ENCODE results near the gene PLEKHF1. TPM values are rescaled to one million over a fixed set of nuclear protein-coding genes. Genes with fewer than 3 reads are reported as not detected.

Gene PLEKHF1
- total RNA-seq, 1 donor from 2014 or later = 11.3 TPM

- peak; percentile 99 for DNase-seq (ENCODE audit: low spot score)
- peak; percentile 75 for ATAC-seq
These were observed 11.3 kb downstream of the PLEKHF1 start for GRCh38 chr19:29676586-29676985.

- DNase-seq (ENCODE audit: low spot score) (no peak), ATAC-seq (no peak)
These were observed 11.9 kb downstream of the PLEKHF1 start for GRCh38 chr19:29677001-29677817.

- ATAC-seq = peak; percentile 73
- DNase-seq (ENCODE audit: low spot score) = peak; percentile 97
These were observed 13.3 kb downstream of the PLEKHF1 start for GRCh38 chr19:29678484-29679106.

- ATAC-seq (no peak), DNase-seq (ENCODE audit: low spot score) (no peak)
These were observed 14.4 kb downstream of the PLEKHF1 start for GRCh38 chr19:29679598-29680210.

GRCh38 chr19:29680447-29680846 lies 15.2 kb downstream of the PLEKHF1 start:
- DNase-seq (ENCODE audit: low spot score) = no peak
- ATAC-seq = no peak

GRCh38 chr19:29680937-29681336 lies 15.7 kb downstream of the PLEKHF1 start:
- DNase-seq (ENCODE audit: low spot score) = no peak
- no peak for ATAC-seq

- no peak for DNase-seq (ENCODE audit: low spot score)
- no peak for ATAC-seq
These were observed 16.4 kb downstream of the PLEKHF1 start for GRCh38 chr19:29681422-29682235.

GRCh38 chr19:29682236-29682895 lies 17.1 kb downstream of the PLEKHF1 start:
- ATAC-seq = no peak

GRCh38 chr19:29683009-29683408 lies 17.7 kb downstream of the PLEKHF1 start:
- DNase-seq (ENCODE audit: low spot score) (no peak), ATAC-seq (no peak)

More at GRCh38 chr19:29682236-29682895, 17.1 kb downstream of the PLEKHF1 start:
- no peak for DNase-seq (ENCODE audit: low spot score)

- DNase-seq (ENCODE audit: low spot score) = no peak
- ATAC-seq = peak; percentile 70
These were observed 20.1 kb downstream of the PLEKHF1 start for GRCh38 chr19:29685326-29685725.

GRCh38 chr19:29686285-29686805 lies 21.1 kb downstream of the PLEKHF1 start:
- ATAC-seq (no peak), DNase-seq (ENCODE audit: low spot score) (no peak)

GRCh38 chr19:29687244-29687896 lies 22.1 kb downstream of the PLEKHF1 start:
- ATAC-seq = no peak
- DNase-seq (ENCODE audit: low spot score) = no peak

- no peak for DNase-seq (ENCODE audit: low spot score)
- ATAC-seq = no peak
These were observed 22.9 kb downstream of the PLEKHF1 start for GRCh38 chr19:29687897-29688728.

- peak; percentile 54 for ATAC-seq
- no peak for DNase-seq (ENCODE audit: low spot score)
These were observed 25.6 kb downstream of the PLEKHF1 start for GRCh38 chr19:29690842-29691241.

- no peak for DNase-seq (ENCODE audit: low spot score)
- ATAC-seq = no peak
These were observed 28.9 kb downstream of the PLEKHF1 start for GRCh38 chr19:29694161-29694560.

- peak; percentile 99 for ATAC-seq
- peak; percentile 89 for DNase-seq (ENCODE audit: low spot score)
These were observed 29.7 kb downstream of the PLEKHF1 start for GRCh38 chr19:29694669-29695627.

- no peak for ATAC-seq
- DNase-seq (ENCODE audit: low spot score) = no peak
These were observed 30.7 kb downstream of the PLEKHF1 start for GRCh38 chr19:29695765-29696564.
